ENCODE measurements around the gene DNAI7. TPM values are rescaled to one million over a fixed set of nuclear protein-coding genes. Genes with fewer than 3 reads are reported as not detected.

DNAI7 gene
- total RNA-seq, 1 experiment from 2014 or later = not detected

- no peaks in the 10 kb centered on the region for H3K9me2 ChIP-seq (replicated peaks; ENCODE audit: insufficient read depth, low read length)
- no peak overlapping the region for H3K4me2 ChIP-seq (ENCODE audit: low read depth, low read length, poor library complexity, severe bottlenecking)
- peaks cover 18% of the 10 kb centered on the region; the same call in 1 of the 2 replicates for H3K36me3 ChIP-seq (ENCODE audit: insufficient read depth, low read length)
- no peak overlapping the region for H3K27ac ChIP-seq (ENCODE audit: low read length)
- H3K27me3 ChIP-seq (ENCODE audit: low read length) = no peaks in the 10 kb centered on the region
- no peak overlapping the region for H3K4me3 ChIP-seq (ENCODE audit: low read length)
- no peaks in the 10 kb centered on the region for H3K4me1 ChIP-seq (ENCODE audit: low read length)
- peaks cover 16% of the 10 kb centered on the region for H3K79me2 ChIP-seq (ENCODE audit: low read length)
- no peak overlapping the region for H2AFZ ChIP-seq (ENCODE audit: low read length)
- H3K9ac ChIP-seq (ENCODE audit: low read length) = no peak overlapping the region
- H4K20me1 ChIP-seq (ENCODE audit: insufficient read depth, low read depth, low read length) = no peaks in the 10 kb centered on the region
- no peak for DNase-seq
- no peaks in the 10 kb centered on the region for H3K9me3 ChIP-seq (ENCODE audit: low read length)
Measured at GRCh38 chr12:25208554-25208953, 13.6 kb upstream of the DNAI7 start.

- H3K79me2 ChIP-seq (ENCODE audit: low read length) = peaks cover 12% of the 10 kb centered on the region
- H2AFZ ChIP-seq (ENCODE audit: low read length) = no peak overlapping the region
Measured at GRCh38 chr12:25207846-25208245, 12.9 kb upstream of the DNAI7 start.

GRCh38 chr12:25207411-25207810 lies 12.5 kb upstream of the DNAI7 start:
- no peak overlapping the region for H3K27ac ChIP-seq (ENCODE audit: low read length)
- H3K9me3 ChIP-seq (ENCODE audit: low read length) = no peaks in the 10 kb centered on the region
- H3K9ac ChIP-seq (ENCODE audit: low read length) = no peak overlapping the region
- H4K20me1 ChIP-seq (ENCODE audit: insufficient read depth, low read depth, low read length) = no peaks in the 10 kb centered on the region
- DNase-seq = no peak
- no peak overlapping the region for H3K4me3 ChIP-seq (ENCODE audit: low read length)
- H3K36me3 ChIP-seq (ENCODE audit: insufficient read depth, low read length) = peaks cover 18% of the 10 kb centered on the region; the same call in 1 of the 2 replicates
- no peaks in the 10 kb centered on the region for H3K4me1 ChIP-seq (ENCODE audit: low read length)
- H3K9me2 ChIP-seq (replicated peaks; ENCODE audit: insufficient read depth, low read length) = no peaks in the 10 kb centered on the region
- H3K4me2 ChIP-seq (ENCODE audit: low read depth, low read length, poor library complexity, severe bottlenecking) = no peak overlapping the region
- no peak overlapping the region for H2AFZ ChIP-seq (ENCODE audit: low read length)
- H3K27me3 ChIP-seq (ENCODE audit: low read length) = no peaks in the 10 kb centered on the region
- H3K79me2 ChIP-seq (ENCODE audit: low read length) = peaks cover 12% of the 10 kb centered on the region

More at GRCh38 chr12:25207846-25208245, 12.9 kb upstream of the DNAI7 start:
- Histone ChIP-seq H4K20me1 (ENCODE audit: insufficient read depth, low read depth, low read length) (no peaks in the 10 kb centered on the region), H3K9me3 (ENCODE audit: low read length) (no peaks in the 10 kb centered on the region), H3K9me2 (replicated peaks; ENCODE audit: insufficient read depth, low read length) (no peaks in the 10 kb centered on the region), H3K4me1 (ENCODE audit: low read length) (no peaks in the 10 kb centered on the region), H3K4me2 (ENCODE audit: low read depth, low read length, poor library complexity, severe bottlenecking) (no peak overlapping the region), H3K9ac (ENCODE audit: low read length) (no peak overlapping the region), H3K36me3 (ENCODE audit: insufficient read depth, low read length) (peaks cover 18% of the 10 kb centered on the region; the same call in 1 of the 2 replicates), H3K4me3 (ENCODE audit: low read length) (no peak overlapping the region), H3K27ac (ENCODE audit: low read length) (no peak overlapping the region), H3K27me3 (ENCODE audit: low read length) (no peaks in the 10 kb centered on the region)
- DNase-seq = no peak

DNA sequence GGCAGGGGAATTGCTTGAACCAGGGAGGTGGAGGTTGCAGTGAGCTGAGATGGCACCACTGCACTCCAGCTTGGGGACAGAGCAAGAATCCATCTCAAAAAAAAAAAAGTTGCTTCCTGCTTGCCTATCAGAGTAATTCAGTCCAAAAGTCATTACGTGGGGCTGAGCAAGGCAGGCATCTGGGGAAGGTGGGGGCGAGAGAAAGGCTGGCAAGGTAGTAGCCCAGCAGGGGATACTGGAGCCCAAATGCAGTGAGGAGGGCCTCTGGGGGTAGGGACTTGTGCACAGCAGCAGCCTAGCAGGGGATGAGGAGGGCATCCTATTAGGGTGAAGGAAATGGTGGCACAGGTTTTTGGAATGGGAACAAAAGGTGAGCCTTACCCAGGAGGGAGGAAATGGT lies 7.2 kb upstream of the DNAI7 start:
- Histone ChIP-seq H3K4me2 (ENCODE audit: low read depth, low read length, poor library complexity, severe bottlenecking) (no peak overlapping the region), H3K36me3 (ENCODE audit: insufficient read depth, low read length) (no peaks in the 10 kb centered on the region), H3K9ac (ENCODE audit: low read length) (no peak overlapping the region), H3K4me3 (ENCODE audit: low read length) (no peak overlapping the region), H3K4me1 (ENCODE audit: low read length) (peaks cover 7% of the 10 kb centered on the region), H4K20me1 (ENCODE audit: insufficient read depth, low read depth, low read length) (no peaks in the 10 kb centered on the region), H3K27ac (ENCODE audit: low read length) (no peak overlapping the region), H3K27me3 (ENCODE audit: low read length) (no peaks in the 10 kb centered on the region), H2AFZ (ENCODE audit: low read length) (no peak overlapping the region), H3K9me2 (replicated peaks; ENCODE audit: insufficient read depth, low read length) (no peaks in the 10 kb centered on the region), H3K9me3 (ENCODE audit: low read length) (no peaks in the 10 kb centered on the region), H3K79me2 (ENCODE audit: low read length) (no peaks in the 10 kb centered on the region)
- DNase-seq = no peak

DNA sequence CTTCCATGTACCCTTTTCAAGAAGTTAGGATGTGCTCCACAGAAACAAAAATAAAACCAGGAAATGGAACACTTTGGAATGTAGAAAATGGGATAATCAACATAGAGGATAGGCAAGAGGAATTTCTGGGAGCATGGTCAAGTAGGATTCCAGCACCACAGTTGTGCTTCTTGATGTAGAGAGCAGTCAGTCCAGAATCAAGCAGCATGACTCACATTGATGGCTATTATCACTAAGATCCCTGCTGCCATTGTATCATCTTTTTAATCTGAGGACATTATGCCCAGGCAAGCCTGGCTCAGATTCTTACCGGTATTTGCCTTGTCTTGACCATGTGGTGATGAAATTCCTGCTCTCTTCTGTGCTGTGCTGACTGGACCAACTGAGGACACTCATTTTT lies 5.7 kb upstream of the DNAI7 start:
- Histone ChIP-seq H3K27me3 (ENCODE audit: low read length) (no peaks in the 10 kb centered on the region), H3K27ac (ENCODE audit: low read length) (no peak overlapping the region)
- no peak for DNase-seq

GRCh38 chr12:25197608-25198007 lies 2.6 kb upstream of the DNAI7 start:
- H3K9me2 ChIP-seq (replicated peaks; ENCODE audit: insufficient read depth, low read length) = no peaks in the 10 kb centered on the region
- DNase-seq = peak; percentile 55
- H3K9ac ChIP-seq (ENCODE audit: low read length) = no peak overlapping the region
- no peak overlapping the region for H2AFZ ChIP-seq (ENCODE audit: low read length)
- H3K27ac ChIP-seq (ENCODE audit: low read length) = no peak overlapping the region
- H3K4me1 ChIP-seq (ENCODE audit: low read length) = peaks cover 25% of the 10 kb centered on the region
- H4K20me1 ChIP-seq (ENCODE audit: insufficient read depth, low read depth, low read length) = no peaks in the 10 kb centered on the region
- H3K9me3 ChIP-seq (ENCODE audit: low read length) = no peaks in the 10 kb centered on the region
- no peak overlapping the region for H3K4me2 ChIP-seq (ENCODE audit: low read depth, low read length, poor library complexity, severe bottlenecking)
- no peak overlapping the region for H3K4me3 ChIP-seq (ENCODE audit: low read length)
- H3K36me3 ChIP-seq (ENCODE audit: insufficient read depth, low read length) = no peaks in the 10 kb centered on the region
- no peaks in the 10 kb centered on the region for H3K27me3 ChIP-seq (ENCODE audit: low read length)
- H3K79me2 ChIP-seq (ENCODE audit: low read length) = no peaks in the 10 kb centered on the region

More for the DNA sequence above, 5.7 kb upstream of the DNAI7 start:
- no peaks in the 10 kb centered on the region for H3K9me2 ChIP-seq (replicated peaks; ENCODE audit: insufficient read depth, low read length)
- H3K4me2 ChIP-seq (ENCODE audit: low read depth, low read length, poor library complexity, severe bottlenecking) = no peak overlapping the region
- H4K20me1 ChIP-seq (ENCODE audit: insufficient read depth, low read depth, low read length) = no peaks in the 10 kb centered on the region
- no peak overlapping the region for H2AFZ ChIP-seq (ENCODE audit: low read length)
- H3K36me3 ChIP-seq (ENCODE audit: insufficient read depth, low read length) = no peaks in the 10 kb centered on the region
- H3K9me3 ChIP-seq (ENCODE audit: low read length) = no peaks in the 10 kb centered on the region
- H3K4me3 ChIP-seq (ENCODE audit: low read length) = no peak overlapping the region
- H3K79me2 ChIP-seq (ENCODE audit: low read length) = no peaks in the 10 kb centered on the region
- no peak overlapping the region for H3K9ac ChIP-seq (ENCODE audit: low read length)
- H3K4me1 ChIP-seq (ENCODE audit: low read length) = peaks cover 14% of the 10 kb centered on the region

GRCh38 chr12:25194722-25195055 lies 271 bp downstream of the DNAI7 start:
- Histone ChIP-seq H3K27ac (ENCODE audit: low read length) (no peak overlapping the region), H3K4me2 (ENCODE audit: low read depth, low read length, poor library complexity, severe bottlenecking) (peak overlapping the region; percentile 93), H3K9ac (ENCODE audit: low read length) (peak overlapping the region; percentile 77), H3K27me3 (ENCODE audit: low read length) (no peaks in the 10 kb centered on the region), H3K36me3 (ENCODE audit: insufficient read depth, low read length) (no peaks in the 10 kb centered on the region), H2AFZ (ENCODE audit: low read length) (no peak overlapping the region; the same call in 1 of the 2 replicates), H3K4me1 (ENCODE audit: low read length) (peaks cover 25% of the 10 kb centered on the region), H3K9me3 (ENCODE audit: low read length) (no peaks in the 10 kb centered on the region), H4K20me1 (ENCODE audit: insufficient read depth, low read depth, low read length) (no peaks in the 10 kb centered on the region), H3K9me2 (replicated peaks; ENCODE audit: insufficient read depth, low read length) (no peaks in the 10 kb centered on the region), H3K4me3 (ENCODE audit: low read length) (peak overlapping the region; percentile 79), H3K79me2 (ENCODE audit: low read length) (no peaks in the 10 kb centered on the region)
- DNase-seq = no peak

DNA sequence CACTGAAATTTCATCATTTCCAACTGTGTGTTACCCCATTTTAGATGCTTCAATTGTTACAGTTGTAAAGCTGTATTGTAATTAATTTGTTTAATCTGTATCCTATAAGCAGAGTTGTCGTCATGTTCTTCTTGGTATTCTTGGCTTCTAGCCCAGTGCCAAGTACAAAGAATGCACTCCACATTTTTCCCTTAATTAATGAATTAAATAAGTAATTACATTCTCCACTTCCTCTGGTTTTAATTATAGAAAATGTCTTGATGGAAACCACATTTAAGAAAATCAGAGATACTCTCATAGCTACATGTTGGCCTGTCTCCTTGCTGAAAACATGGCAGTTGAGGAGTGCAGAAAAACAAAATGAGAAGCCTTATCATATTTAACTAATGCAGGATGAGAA lies 746 bp downstream of the DNAI7 start:
- no peak for DNase-seq
- Histone ChIP-seq H2AFZ (ENCODE audit: low read length) (no peak overlapping the region), H3K79me2 (ENCODE audit: low read length) (no peaks in the 10 kb centered on the region), H3K9ac (ENCODE audit: low read length) (peak overlapping the region; percentile 77), H3K4me3 (ENCODE audit: low read length) (peak overlapping the region; percentile 79), H3K9me3 (ENCODE audit: low read length) (no peaks in the 10 kb centered on the region), H3K27me3 (ENCODE audit: low read length) (no peaks in the 10 kb centered on the region), H3K4me1 (ENCODE audit: low read length) (peaks cover 25% of the 10 kb centered on the region), H3K9me2 (replicated peaks; ENCODE audit: insufficient read depth, low read length) (no peaks in the 10 kb centered on the region), H3K4me2 (ENCODE audit: low read depth, low read length, poor library complexity, severe bottlenecking) (peak overlapping the region; percentile 93), H3K27ac (ENCODE audit: low read length) (no peak overlapping the region), H3K36me3 (ENCODE audit: insufficient read depth, low read length) (no peaks in the 10 kb centered on the region), H4K20me1 (ENCODE audit: insufficient read depth, low read depth, low read length) (no peaks in the 10 kb centered on the region)

DNA sequence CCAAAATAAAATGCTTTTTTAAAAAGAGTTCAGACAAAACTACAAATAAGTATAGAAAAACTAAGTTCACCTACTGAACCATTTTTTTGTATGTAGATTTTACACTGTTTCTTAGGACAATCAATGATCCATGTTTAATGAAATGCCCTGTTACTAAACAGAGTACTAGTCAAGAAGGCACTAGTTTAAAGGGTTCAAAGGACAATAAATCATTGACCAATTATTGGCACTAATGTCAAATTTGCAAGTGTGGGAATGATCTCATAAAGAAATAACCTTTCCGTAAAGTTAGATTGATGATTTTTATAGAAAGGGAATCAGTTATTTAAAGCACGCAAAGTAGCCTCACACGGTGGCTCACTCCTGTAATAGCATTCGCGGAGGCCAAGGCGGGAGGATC lies 4.2 kb downstream of the DNAI7 start:
- H3K9ac ChIP-seq (ENCODE audit: low read length) = no peak overlapping the region
- H4K20me1 ChIP-seq (ENCODE audit: insufficient read depth, low read depth, low read length) = no peaks in the 10 kb centered on the region
- peaks cover 12% of the 10 kb centered on the region for H3K4me1 ChIP-seq (ENCODE audit: low read length)
- H3K36me3 ChIP-seq (ENCODE audit: insufficient read depth, low read length) = no peaks in the 10 kb centered on the region
- no peaks in the 10 kb centered on the region for H3K27me3 ChIP-seq (ENCODE audit: low read length)
- H3K9me3 ChIP-seq (ENCODE audit: low read length) = no peaks in the 10 kb centered on the region
- H3K9me2 ChIP-seq (replicated peaks; ENCODE audit: insufficient read depth, low read length) = no peaks in the 10 kb centered on the region
- H3K79me2 ChIP-seq (ENCODE audit: low read length) = no peaks in the 10 kb centered on the region
- no peak overlapping the region for H3K4me2 ChIP-seq (ENCODE audit: low read depth, low read length, poor library complexity, severe bottlenecking)
- H2AFZ ChIP-seq (ENCODE audit: low read length) = no peak overlapping the region
- H3K4me3 ChIP-seq (ENCODE audit: low read length) = no peak overlapping the region
- H3K27ac ChIP-seq (ENCODE audit: low read length) = no peak overlapping the region
- no peak for DNase-seq

All from Karpas-422 (cell line).